Neural progenitor cell (in vitro differentiated cells): ENCODE measurements around the gene RBM33. TPM values are rescaled to one million over a fixed set of nuclear protein-coding genes. Genes with fewer than 3 reads are reported as not detected.

ENCODE experiments used
- DNase-seq: peaks from one replicate; pipeline ENCODE4 v3.0.0-alpha.2; 2016; ENCODE audit warnings: low spot score
- H2AFZ ChIP-seq: fragments of 200-600 bp; sonication (generic); replicated peaks from 2 replicates; pipeline ENCODE4 v1.6.1; 2016; ENCODE audit warnings: antibody characterized with exemption
- H3F3A ChIP-seq: fragments of 200-600 bp; sonication (generic); 2 replicates; pipeline ENCODE4 v1.6.1; 2016; ENCODE audit warnings: antibody characterized with exemption, low read depth
- H3K27ac ChIP-seq: fragments of 200-600 bp; sonication (generic); 2 replicates; pipeline ENCODE4 v1.5.1; 2016; ENCODE audit warnings: mild to moderate bottlenecking
- H3K27me3 ChIP-seq: fragments of 200-600 bp; sonication (generic); 2 replicates; pipeline ENCODE4 v1.6.1; 2016; ENCODE audit warnings: mild to moderate bottlenecking, moderate library complexity
- H3K36me3 ChIP-seq: fragments of 200-600 bp; sonication (generic); 2 replicates; pipeline ENCODE4 v1.5.1; 2016
- H3K4me1 ChIP-seq: fragments of 200-600 bp; sonication (generic); 2 replicates; pipeline ENCODE4 v1.6.1; 2016; ENCODE audit warnings: mixed run types
- H3K4me2 ChIP-seq: fragments of 200-600 bp; sonication (generic); 2 replicates; pipeline ENCODE4 v1.6.1; 2016
- H3K4me3 ChIP-seq: fragments of 200-600 bp; sonication (generic); 2 replicates; pipeline ENCODE4 v1.5.1; 2016
- H3K79me2 ChIP-seq: fragments of 200-600 bp; sonication (generic); 2 replicates; pipeline ENCODE4 v1.6.1; 2016; ENCODE audit warnings: low read depth
- H3K9ac ChIP-seq: fragments of 200-600 bp; sonication (generic); 2 replicates; pipeline ENCODE4 v1.6.1; 2016
- H3K9me3 ChIP-seq: fragments of 200-600 bp; sonication (generic); 2 replicates; pipeline ENCODE4 v1.5.1; 2016; ENCODE audit warnings: low read depth
- H4K20me1 ChIP-seq: fragments of 200-600 bp; sonication (generic); 2 replicates; pipeline ENCODE4 v1.6.1; 2016; ENCODE audit warnings: low read depth
- H3K27ac Mint-ChIP-seq: 3 replicates; pipeline ENCODE4 v1.8.0; 2021; ENCODE audit warnings: mixed read lengths
- H3K27me3 Mint-ChIP-seq: 2 replicates; pipeline ENCODE4 v1.8.0; 2022; ENCODE audit warnings: low read depth, mild to moderate bottlenecking, inconsistent platforms, moderate library complexity, mixed read lengths; ENCODE audit not compliant: insufficient read depth
- H3K36me3 Mint-ChIP-seq: 3 replicates; pipeline ENCODE4 v1.8.0; 2021; ENCODE audit warnings: mixed read lengths
- H3K4me1 Mint-ChIP-seq: 3 replicates; pipeline ENCODE4 v1.8.0; 2021; ENCODE audit warnings: mixed read lengths
- H3K4me3 Mint-ChIP-seq: 3 replicates; pipeline ENCODE4 v1.8.0; 2021; ENCODE audit warnings: mild to moderate bottlenecking, moderate library complexity, mixed read lengths
- H3K9me3 Mint-ChIP-seq: 3 replicates; pipeline ENCODE4 v1.8.0; 2020; ENCODE audit warnings: mixed read lengths
- CTCF ChIP-seq: fragments of 200-600 bp; sonication (generic); IDR thresholded peaks from 2 replicates; pipeline ENCODE4 v1.5.1; 2017; ENCODE audit warnings: antibody characterized with exemption, mild to moderate bottlenecking
- EZH2 ChIP-seq: fragments of 200-600 bp; sonication (generic); IDR thresholded peaks from 2 replicates; pipeline ENCODE4 v1.6.1; 2017; ENCODE audit warnings: antibody characterized with exemption, mild to moderate bottlenecking, moderate library complexity
- EZH2phosphoT487 ChIP-seq: fragments of 200-600 bp; sonication (generic); IDR thresholded peaks from 2 replicates; pipeline ENCODE4 v1.6.1; 2017; ENCODE audit warnings: antibody characterized with exemption
- total RNA-seq: library from RNA; depleted of rRNA; stranded (reverse); fragments of >200 nt; gene quantifications from 2 replicates; pipeline ENCODE4 v1.2.3, GENCODE V29; 2015; ENCODE audit warnings: low replicate concordance

Gene RBM33
- total RNA-seq, 1 donor from 2014 or later: 48.6 TPM

- no peak for DNase-seq
- H3K79me2 ChIP-seq: peaks cover 100% of the 10 kb centered on the region
- H3K4me2 ChIP-seq: no peak overlapping the region
- Mint-ChIP-seq H3K4me1 (no peaks in the 10 kb centered on the region), H3K27me3 (no peaks in the 10 kb centered on the region), H3K36me3 (peaks cover 43% of the 10 kb centered on the region), H3K27ac (no peak overlapping the region), H3K4me3 (no peak overlapping the region), H3K9me3 (peaks cover 49% of the 10 kb centered on the region)
- H3K4me1 ChIP-seq: no peaks in the 10 kb centered on the region
- no peaks in the 10 kb centered on the region for H3K27me3 ChIP-seq
- H3F3A ChIP-seq: no peaks in the 10 kb centered on the region
- TF ChIP-seq EZH2phosphoT487: no peak
- TF ChIP-seq EZH2: no peak
- no peak for TF ChIP-seq CTCF
- H3K4me3 ChIP-seq: no peak overlapping the region
- no peak overlapping the region for H3K9ac ChIP-seq
- H2AFZ ChIP-seq: no peak overlapping the region
- H3K9me3 ChIP-seq: no peaks in the 10 kb centered on the region
- H4K20me1 ChIP-seq: peaks cover 70% of the 10 kb centered on the region
- no peak overlapping the region for H3K27ac ChIP-seq
- no peaks in the 10 kb centered on the region for H3K36me3 ChIP-seq
Observed at GRCh38 chr7:155660059-155660757, 15.7 kb downstream of the RBM33 start.

- Histone ChIP-seq H3K9ac (no peak overlapping the region), H3K27ac (no peak overlapping the region), H3K27me3 (no peaks in the 10 kb centered on the region), H3K9me3 (no peaks in the 10 kb centered on the region), H3F3A (no peaks in the 10 kb centered on the region), H3K36me3 (no peaks in the 10 kb centered on the region), H3K4me1 (no peaks in the 10 kb centered on the region), H3K79me2 (peaks cover 100% of the 10 kb centered on the region), H3K4me3 (no peak overlapping the region), H4K20me1 (peaks cover 70% of the 10 kb centered on the region), H3K4me2 (no peak overlapping the region), H2AFZ (no peak overlapping the region)
- DNase-seq: no peak
- H3K27ac Mint-ChIP-seq: no peak overlapping the region
- peaks cover 47% of the 10 kb centered on the region for H3K36me3 Mint-ChIP-seq
- peaks cover 48% of the 10 kb centered on the region for H3K9me3 Mint-ChIP-seq
- no peaks in the 10 kb centered on the region for H3K4me1 Mint-ChIP-seq
- no peak for TF ChIP-seq EZH2phosphoT487
- no peak for TF ChIP-seq EZH2
- no peak for TF ChIP-seq CTCF
- no peaks in the 10 kb centered on the region for H3K27me3 Mint-ChIP-seq
- H3K4me3 Mint-ChIP-seq: no peak overlapping the region
Observed at GRCh38 chr7:155660758-155661093, 16.3 kb downstream of the RBM33 start.

- no peak overlapping the region for H3K4me2 ChIP-seq
- no peaks in the 10 kb centered on the region for H3K9me3 ChIP-seq
- no peaks in the 10 kb centered on the region for H3K27me3 Mint-ChIP-seq
- H3K27ac Mint-ChIP-seq: no peak overlapping the region
- no peaks in the 10 kb centered on the region for H3K36me3 ChIP-seq
- no peak for DNase-seq
- no peak overlapping the region for H2AFZ ChIP-seq
- no peaks in the 10 kb centered on the region for H3K27me3 ChIP-seq
- TF ChIP-seq EZH2 (no peak), EZH2phosphoT487 (no peak), CTCF (no peak)
- peaks cover 70% of the 10 kb centered on the region for H4K20me1 ChIP-seq
- peaks cover 44% of the 10 kb centered on the region for H3K36me3 Mint-ChIP-seq
- no peak overlapping the region for H3K4me3 ChIP-seq
- H3K9ac ChIP-seq: no peak overlapping the region
- H3F3A ChIP-seq: no peaks in the 10 kb centered on the region
- H3K4me1 ChIP-seq: no peaks in the 10 kb centered on the region
- H3K79me2 ChIP-seq: peaks cover 100% of the 10 kb centered on the region
- peaks cover 39% of the 10 kb centered on the region for H3K9me3 Mint-ChIP-seq
- no peak overlapping the region for H3K27ac ChIP-seq
- H3K4me3 Mint-ChIP-seq: no peak overlapping the region
- no peaks in the 10 kb centered on the region for H3K4me1 Mint-ChIP-seq
Observed at GRCh38 chr7:155662343-155663043, 18.0 kb downstream of the RBM33 start.
